GM18907 (cell line): ENCODE measurements around the gene RSPO1.
A peak's percentile ranks its signal among the peaks of the same experiment; 100 is the strongest.
"Not testable (repeated sequence)": the region's sequence is repeated elsewhere in the genome, so short reads cannot be mapped to it uniquely, and the experiment has no call there.

Experiments used
- ATAC-seq: cut with Tn5 transposase; IDR thresholded peaks from one replicate; pipeline ENCODE4 v1.9.1; 2021; ENCODE audit warnings: mild to moderate bottlenecking, moderate library complexity; ENCODE audit not compliant: unreplicated experiment

RSPO1 gene

GRCh38 chr1:37622131-37622530 lies 12.6 kb downstream of the RSPO1 start:
- ATAC-seq: no peak

- ATAC-seq: no peak
Measured at GRCh38 chr1:37621326-37621870, 13.3 kb downstream of the RSPO1 start.

- ATAC-seq: no peak
Measured at GRCh38 chr1:37620707-37621106, 14.0 kb downstream of the RSPO1 start.

- no peak for ATAC-seq
Measured at GRCh38 chr1:37616330-37616729, 18.4 kb downstream of the RSPO1 start.

GRCh38 chr1:37614105-37614504 lies 20.6 kb downstream of the RSPO1 start:
- ATAC-seq: no peak

GRCh38 chr1:37612186-37612585 lies 22.5 kb downstream of the RSPO1 start:
- ATAC-seq: no peak

GRCh38 chr1:37609994-37610393 lies 24.7 kb downstream of the RSPO1 start:
- ATAC-seq: no peak

- no peak for ATAC-seq
Measured at GRCh38 chr1:37609002-37609401, 25.7 kb downstream of the RSPO1 start.

- no peak for ATAC-seq
Measured at GRCh38 chr1:37606481-37607263, 28.0 kb downstream of the RSPO1 start.

GRCh38 chr1:37605806-37606474 lies 28.8 kb downstream of the RSPO1 start:
- ATAC-seq: no peak

GRCh38 chr1:37605061-37605650 lies 29.5 kb downstream of the RSPO1 start:
- no peak for ATAC-seq

- no peak for ATAC-seq
Measured at GRCh38 chr1:37602750-37603694, 31.7 kb downstream of the RSPO1 start.

- no peak for ATAC-seq
Measured at GRCh38 chr1:37601441-37601840, 33.3 kb downstream of the RSPO1 start.

- ATAC-seq: no peak
Measured at GRCh38 chr1:37599940-37600339, 34.8 kb downstream of the RSPO1 start.

- no peak for ATAC-seq
Measured at GRCh38 chr1:37596182-37596667, 38.5 kb downstream of the RSPO1 start.

GRCh38 chr1:37595440-37596181 lies 39.1 kb downstream of the RSPO1 start, which contains the start of gene GNL2:
Gene GNL2 (minus strand): TSS chr1:37595937. CDS start chr1:37595822, 115 bp downstream.
- peak; percentile 96 for ATAC-seq

GRCh38 chr1:37593726-37594125 lies 41.0 kb downstream of the RSPO1 start:
- no peak for ATAC-seq

- no peak for ATAC-seq
Measured at GRCh38 chr1:37588939-37589338, 45.8 kb downstream of the RSPO1 start.

GRCh38 chr1:37584544-37584943 lies 50.1 kb downstream of the RSPO1 start:
- not testable (repeated sequence) for ATAC-seq

GRCh38 chr1:37575692-37576091 lies 59.0 kb downstream of the RSPO1 start:
- no peak for ATAC-seq
